Adipose tissue (tissue), 3 donors: ENCODE measurements around the gene NBEA. TPM values are rescaled to one million over a fixed set of nuclear protein-coding genes. Genes with fewer than 3 reads are reported as not detected.

Experiments
- H3K27ac ChIP-seq: one replicate; pipeline ENCODE4 v1.5.1; 2013; ENCODE audit warnings: low read depth, low read length
- WGBS, 3 donors: extraction: QIAGEN DNeasy Blood & Tissue Kit; methylation state at CpG; one replicate each; pipeline ENCODE4 v1.1.7; 2013; 5-methylcytosine and 5-hydroxymethylcytosine counted together
- polyA plus RNA-seq, 3 donors: library from polyadenylated mRNA; stranded (reverse); fragments of 200-250 nt; gene quantifications; one replicate each; pipeline ENCODE4 v1.2.3, GENCODE V29; 2013
- donor health status: healthy with polysubstance abuse.
- donor health status: Bipolar disorder and iron deficiency.
- donor health status: healthy.

NBEA gene
- polyA plus RNA-seq, 3 donors: 1.4 to 2.2 (median 2.0) TPM

DNA sequence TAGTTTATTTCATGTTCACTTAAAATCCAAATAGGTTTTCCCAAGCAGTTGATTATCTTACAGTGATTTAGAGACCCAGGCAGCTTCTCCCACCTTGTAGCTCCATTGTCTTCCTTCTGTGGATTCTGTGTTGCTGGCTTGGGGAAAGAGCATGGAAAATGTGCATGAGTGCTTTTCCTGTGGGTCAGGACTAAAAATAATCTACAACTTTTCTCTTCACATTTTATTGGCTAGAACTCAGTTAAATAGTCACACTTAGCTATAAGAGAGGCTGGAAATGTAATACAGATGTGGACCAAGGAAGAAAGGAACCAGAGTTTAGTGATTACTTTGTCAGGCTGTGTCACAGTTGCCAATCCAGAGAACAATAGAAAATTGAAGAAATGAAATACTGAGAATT lies 198.8 kb downstream of the NBEA start:
- H3K27ac ChIP-seq: no peak overlapping the region

DNA sequence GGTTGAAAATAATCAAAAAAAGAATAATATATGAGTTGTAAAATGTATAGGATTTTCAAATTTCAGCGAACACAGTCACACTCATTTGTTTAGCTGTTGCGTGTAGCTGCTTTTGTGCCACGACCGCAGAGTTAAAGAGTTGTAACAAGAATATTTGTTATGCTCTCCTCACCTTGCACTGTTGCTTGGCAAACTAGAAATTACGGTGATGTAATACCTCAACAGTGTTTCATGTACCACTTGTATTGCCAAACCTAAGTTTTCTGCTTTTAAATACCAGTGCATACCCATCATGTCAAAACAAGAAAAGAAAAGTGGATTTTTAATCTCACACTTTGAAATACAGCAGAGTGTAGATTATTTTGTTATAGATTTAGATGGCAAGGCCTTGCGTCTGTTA lies 201.1 kb downstream of the NBEA start:
- 94 to 96% (median 95%) methylated on average over 6 of the region's 6 CpGs for WGBS, 3 donors
- H3K27ac ChIP-seq: no peak overlapping the region

DNA sequence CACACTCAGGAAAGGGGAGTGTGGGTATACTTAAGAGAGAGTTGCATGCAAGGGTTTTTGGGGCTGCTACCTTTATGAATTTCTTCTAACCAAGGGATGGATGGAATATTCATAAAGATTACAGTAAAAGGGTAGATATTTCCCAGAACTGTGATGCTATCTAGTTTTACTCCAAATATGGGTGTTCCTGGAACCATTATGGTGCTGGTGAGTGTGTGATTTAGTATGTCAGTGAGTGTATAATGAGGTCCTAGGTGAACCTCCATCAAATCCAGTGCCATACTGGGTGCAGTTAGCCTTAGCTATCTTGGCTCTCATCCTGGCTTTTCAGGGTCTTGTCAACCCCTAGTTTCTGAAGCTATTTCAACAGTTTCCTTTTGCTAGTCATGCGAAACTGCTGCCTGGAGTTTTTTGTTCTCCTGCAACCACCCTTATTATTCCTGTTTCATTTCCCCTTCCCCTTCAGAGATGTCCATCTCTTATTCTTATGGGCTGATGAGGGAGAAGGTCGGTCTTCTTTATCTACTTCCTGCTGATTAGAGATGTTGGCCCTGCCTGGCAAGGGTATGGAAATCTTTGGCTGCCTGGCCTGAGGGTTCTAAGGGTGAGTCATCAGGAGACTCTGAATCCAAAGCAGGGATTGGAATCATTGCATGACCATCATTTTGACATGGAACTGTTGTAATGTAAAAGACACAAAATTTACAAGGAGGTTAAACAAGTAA lies 202.3 kb downstream of the NBEA start:
- 62 to 82% (median 76%) methylated on average over 2 of the region's 2 CpGs for WGBS, 3 donors
- H3K27ac ChIP-seq: no peak overlapping the region

DNA sequence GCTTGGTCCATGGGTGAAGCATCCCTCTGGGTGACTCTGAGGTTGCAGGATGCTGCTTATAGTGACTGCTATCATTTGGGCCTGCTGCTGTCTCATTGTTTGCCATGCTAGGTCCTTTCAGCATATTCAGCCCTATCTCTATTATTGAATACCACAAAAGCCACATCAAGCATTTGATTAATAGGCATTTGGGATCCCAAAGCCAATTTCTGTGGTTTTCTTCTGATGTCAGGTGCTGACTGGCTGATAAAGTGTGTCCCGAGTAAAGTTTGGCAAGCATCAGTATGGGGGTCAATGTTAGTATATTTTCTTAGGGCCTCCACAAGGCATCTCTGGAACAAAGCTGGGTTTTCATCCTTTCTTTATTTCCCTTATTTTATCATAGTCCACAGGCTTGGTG lies 204.6 kb downstream of the NBEA start:
- 79 to 89% (median 81%) methylated on average over 1 of the region's 1 CpG for WGBS, 3 donors
- H3K27ac ChIP-seq: no peak overlapping the region

DNA sequence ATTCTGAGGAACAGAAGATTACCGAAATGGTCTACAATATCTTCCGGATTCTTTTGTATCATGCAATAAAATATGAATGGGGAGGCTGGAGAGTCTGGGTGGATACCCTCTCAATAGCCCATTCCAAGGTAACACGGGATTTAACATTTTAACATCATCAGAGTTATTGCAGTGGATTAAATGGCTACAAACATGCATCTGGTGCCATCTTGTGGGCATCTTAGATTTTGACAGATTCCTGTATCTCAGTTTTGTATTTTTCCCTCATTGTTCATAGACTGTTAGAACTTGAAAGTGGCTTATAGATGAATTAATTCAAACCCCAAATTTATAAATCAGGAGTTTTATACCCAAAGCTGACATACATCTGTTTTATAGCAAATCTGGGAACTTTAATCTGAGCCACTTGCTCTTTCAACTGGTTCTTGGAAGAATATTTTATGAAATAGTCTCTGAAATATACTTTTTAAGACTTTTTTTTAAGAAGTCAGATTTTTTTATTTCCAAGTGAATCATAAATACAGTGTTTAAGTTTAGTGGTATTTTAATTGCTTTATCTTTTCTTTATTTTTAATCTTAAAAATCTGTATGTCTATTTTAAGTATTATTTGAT lies 215.2 kb downstream of the NBEA start:
- 39 to 42% (median 41%) methylated on average over 3 of the region's 3 CpGs for WGBS, 3 donors
- no peak overlapping the region for H3K27ac ChIP-seq

DNA sequence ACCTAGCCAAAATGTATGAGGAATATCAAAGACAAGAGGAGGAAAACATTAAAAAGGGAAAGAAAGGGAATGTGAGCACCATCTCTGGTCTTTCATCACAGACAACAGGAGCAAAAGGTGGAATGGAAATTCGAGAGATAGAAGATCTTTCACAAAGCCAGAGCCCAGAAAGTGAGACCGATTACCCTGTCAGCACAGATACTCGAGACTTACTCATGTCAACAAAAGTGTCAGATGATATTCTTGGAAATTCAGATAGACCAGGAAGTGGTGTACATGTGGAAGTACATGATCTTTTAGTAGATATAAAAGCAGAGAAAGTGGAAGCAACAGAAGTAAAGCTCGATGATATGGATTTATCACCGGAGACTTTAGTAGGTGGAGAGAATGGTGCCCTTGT lies 217.0 kb downstream of the NBEA start:
- WGBS, 3 donors: 79 to 87% (median 82%) methylated on average over 5 of the region's 5 CpGs
- H3K27ac ChIP-seq: no peak overlapping the region

DNA sequence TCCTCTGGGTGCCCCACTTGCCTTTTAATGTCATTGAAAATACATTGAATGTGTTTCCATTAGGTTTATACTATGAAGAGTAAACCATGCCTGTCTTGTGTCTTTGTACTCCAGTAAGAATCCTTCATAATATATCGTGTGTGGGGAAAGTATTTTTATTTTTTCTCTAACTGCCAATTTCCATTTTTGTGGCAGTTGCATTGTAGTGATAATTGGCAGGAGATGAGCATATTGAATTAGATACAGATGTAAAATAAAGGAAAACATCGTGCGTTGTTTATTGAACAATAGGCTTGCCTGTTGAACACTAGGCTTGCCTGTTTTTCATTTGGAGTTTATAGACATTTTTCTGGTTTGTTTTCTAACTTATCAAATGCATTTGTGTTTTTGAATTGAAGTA lies 218.8 kb downstream of the NBEA start:
- 60 to 81% (median 68%) methylated on average over 3 of the region's 3 CpGs for WGBS, 3 donors
- no peak overlapping the region for H3K27ac ChIP-seq

DNA sequence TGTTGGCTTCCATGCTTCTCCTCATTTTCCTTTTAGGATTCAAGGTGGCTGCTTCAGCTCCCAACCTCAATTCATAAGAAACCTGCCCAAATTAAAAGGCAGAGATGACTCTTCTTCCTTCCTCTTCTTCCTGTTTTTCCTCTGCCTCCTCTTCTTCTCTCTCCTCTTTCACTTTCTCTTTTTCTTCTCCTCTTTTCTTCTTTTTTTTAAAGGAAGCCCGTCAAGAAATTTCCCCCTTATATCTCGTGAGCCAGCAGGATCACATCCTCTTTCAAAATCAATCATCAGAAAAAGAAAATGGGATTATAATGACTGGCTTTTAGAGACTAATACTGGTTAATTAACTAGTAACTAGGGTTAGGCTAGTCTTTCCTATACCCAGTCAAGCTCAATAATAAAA lies 220.3 kb downstream of the NBEA start:
- WGBS, 3 donors: 16 to 55% (median 30%) methylated on average over 2 of the region's 2 CpGs
- H3K27ac ChIP-seq: no peak overlapping the region

DNA sequence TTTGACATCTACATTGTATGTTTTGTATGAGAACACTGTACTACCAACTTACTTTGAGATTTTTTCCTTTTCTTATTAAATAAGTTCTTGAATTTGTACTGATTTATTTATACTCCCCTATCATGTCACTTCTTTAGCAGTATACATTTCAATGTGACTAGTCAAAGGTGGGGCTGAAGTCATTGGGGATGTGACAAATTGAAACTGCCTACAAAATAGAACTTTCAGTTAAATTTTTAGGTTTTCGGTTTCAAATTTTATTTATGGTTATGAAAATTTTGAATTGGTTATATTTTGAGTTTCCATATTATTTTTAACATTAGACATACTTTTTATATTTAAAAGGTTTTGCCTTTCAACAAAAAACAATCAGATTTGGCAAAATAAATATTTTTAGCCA lies 221.6 kb downstream of the NBEA start:
- WGBS, 3 donors: 95 to 98% (median 98%) methylated on average over 1 of the region's 1 CpG
- no peak overlapping the region for H3K27ac ChIP-seq

DNA sequence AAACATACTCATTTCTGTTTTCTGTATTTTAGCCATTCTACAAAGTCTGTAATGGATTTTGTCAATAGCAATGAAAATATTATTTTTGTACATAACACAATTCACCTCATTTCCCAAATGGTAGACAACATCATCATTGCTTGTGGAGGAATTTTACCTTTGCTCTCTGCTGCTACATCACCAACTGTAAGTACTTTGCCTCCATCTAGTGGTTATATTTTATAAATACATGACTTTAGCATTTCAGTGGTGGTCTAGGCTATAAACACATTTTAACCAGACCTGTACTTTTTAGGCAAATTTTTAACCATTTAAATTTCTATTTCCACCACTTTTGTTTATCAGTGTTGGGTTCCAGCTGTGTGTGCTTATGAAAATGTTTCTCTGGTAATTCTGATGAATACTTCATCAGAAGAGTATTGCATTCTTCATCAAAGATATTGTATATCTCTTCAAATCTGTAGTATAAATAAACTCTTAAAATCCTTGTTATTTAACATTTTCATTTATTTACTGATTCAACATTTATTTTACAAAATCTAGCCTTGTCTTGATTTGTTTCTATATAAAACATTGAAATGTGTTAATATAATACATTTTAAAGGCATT lies 222.4 kb downstream of the NBEA start:
- no peak overlapping the region for H3K27ac ChIP-seq

DNA sequence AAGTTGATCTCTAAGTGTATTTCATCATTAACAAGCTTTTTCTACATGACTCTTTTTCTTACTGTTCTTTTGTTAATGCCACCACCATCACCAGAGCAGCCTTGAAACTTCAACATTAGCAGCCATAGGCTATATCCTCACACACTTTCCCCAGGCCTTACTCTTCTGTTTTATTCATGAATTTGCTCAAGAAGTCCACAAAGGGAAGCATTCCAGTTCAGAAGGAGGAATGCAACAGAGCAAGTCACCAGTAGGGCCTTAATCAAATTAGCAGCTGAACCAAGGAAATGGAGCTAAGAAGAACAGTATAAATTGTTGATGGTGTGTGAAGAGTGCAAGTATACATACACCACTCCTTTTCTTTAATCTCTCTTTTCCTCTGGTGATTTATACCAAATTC lies 223.1 kb downstream of the NBEA start:
- H3K27ac ChIP-seq: no peak overlapping the region

DNA sequence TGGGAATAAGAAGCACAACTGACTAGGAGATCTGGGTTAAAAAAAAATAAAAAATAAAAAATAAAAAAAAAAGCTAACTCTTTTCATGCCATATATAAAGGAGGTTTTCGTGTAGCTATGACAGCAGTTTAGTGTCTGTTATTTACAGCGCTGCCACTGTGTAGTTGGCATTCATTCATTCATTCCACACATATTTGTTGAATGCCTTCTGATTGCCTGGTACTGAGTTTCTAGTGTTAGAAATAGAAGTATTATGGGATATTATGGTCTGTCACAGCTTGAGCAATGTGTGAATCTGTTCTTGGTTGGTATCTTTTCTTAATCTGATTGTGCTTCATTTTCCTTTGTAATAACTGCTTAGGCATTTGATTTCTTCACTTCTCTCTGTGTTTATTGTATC lies 237.4 kb downstream of the NBEA start:
- 66 to 82% (median 77%) methylated on average over 2 of the region's 2 CpGs for WGBS, 3 donors
- no peak overlapping the region for H3K27ac ChIP-seq

DNA sequence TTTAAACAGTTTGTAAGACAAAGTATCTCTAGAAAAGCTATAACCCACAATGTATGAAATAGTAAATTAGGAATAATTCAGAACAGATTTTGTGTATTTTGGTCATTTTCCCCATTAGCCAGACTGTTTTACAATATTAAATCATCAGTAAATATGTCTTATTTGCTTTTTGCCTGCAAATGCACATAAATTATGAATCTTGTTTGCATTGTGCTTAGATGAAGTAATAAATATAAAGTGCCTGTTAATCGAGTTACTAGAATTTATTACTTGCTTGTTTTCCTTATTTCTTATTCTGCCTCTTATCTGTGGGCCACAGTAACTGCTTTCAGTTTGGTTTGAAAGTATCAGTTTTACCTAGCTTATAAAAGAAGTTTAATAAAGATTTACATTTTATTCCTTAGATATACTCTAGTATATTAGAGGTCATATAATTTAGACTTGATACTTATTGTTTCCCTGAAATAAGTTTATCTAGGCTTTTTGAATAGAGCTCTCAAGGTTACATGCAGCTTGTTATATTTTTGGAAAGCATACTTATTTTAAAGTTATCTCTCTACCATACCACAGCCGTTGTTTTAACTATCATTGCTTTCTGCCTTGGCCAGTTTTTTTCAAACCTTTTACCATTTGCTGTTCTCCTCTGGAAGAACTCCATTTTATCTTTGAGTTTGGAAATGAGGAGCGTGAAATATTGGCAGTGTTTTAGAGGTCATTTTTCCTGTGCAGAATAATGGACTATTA lies 238.0 kb downstream of the NBEA start:
- H3K27ac ChIP-seq: no peak overlapping the region
- WGBS, 3 donors: 60 to 63% (median 62%) methylated on average over 3 of the region's 3 CpGs

DNA sequence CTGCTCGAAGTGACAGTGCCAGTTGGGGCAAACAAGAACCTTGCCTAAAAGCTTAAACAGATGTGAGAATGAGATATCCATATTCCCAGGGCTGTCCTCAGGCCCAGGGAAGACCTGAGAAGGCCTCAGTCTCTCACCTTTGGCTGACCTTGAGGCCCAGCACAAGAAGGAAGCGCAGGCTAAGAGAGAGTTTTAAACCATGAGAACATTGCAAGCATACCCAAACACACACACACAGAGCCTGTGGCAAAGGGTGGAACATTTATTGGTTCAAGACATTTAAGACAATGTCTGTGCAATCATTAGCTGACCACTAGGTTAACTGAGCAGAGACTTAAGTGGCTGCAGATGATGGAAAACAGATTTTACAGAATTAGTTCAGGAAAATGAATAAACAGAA lies 248.2 kb downstream of the NBEA start:
- no peak overlapping the region for H3K27ac ChIP-seq
- WGBS, 3 donors: 85 to 93% (median 92%) methylated on average over 2 of the region's 2 CpGs

DNA sequence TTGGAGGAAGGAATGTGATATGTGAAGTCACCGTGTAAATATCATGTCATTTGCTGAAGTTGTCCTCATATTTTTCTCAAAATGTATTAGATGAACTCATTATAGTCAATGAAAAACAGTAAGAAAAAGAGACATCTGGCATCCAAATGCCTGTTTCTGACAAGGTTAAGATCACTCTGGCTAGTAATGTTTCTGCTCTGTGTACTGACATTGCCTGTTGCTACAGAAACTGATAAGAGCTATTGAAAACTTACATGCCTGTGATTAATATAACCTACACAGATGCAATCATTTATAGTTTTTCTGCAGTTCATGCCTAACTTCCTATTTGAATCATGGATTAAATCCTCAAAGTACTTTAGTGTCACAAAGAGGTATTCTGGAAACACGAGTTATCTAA lies 249.8 kb downstream of the NBEA start:
- 70 to 94% (median 89%) methylated on average over 2 of the region's 2 CpGs for WGBS, 3 donors
- H3K27ac ChIP-seq: no peak overlapping the region

DNA sequence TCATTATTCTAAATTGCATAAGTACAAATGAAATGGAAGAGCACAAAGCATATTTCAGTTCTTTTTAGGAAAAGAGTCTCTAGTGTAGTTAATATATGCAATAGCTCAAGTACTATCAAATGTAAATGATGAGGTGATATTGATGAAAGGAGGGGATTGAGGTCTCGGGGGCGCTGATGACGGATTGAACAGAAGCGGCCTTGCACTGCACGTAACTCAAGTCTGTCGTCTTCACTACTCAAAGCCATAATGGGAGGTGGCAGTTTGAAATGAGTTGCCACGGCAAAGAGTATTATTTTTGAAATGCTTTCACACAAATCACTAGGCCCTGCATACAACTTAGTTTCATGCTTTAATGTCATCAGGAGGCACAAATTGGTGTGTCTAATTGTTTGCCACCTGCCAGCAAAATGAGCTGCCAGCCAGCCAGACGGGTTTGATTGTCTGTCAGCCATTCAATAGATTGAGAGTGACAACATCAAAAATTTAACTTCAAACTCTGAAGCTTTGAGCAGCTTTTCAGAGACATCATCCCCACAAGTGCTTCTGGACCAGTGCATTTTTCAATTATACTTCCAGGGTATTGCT lies 256.6 kb downstream of the NBEA start:
- 94 to 97% (median 97%) methylated on average over 8 of the region's 8 CpGs for WGBS, 3 donors
- no peak overlapping the region for H3K27ac ChIP-seq

DNA sequence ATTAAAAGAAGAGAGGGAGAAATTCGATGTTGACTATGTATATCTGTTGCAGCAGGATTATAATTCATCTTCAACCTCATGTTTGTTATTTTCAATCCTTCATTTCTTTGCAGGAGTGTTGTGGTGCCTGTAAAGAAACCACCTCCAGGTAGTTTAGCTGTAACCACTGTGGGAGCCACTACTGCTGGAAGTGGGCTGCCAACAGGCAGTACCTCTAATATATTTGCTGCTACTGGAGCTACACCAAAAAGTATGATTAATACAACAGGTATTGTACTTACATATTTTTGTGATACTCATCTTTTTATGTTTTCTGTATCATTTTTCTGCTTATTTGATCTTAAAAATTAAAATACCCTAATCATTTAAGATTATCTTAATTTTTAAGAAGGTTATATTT lies 266.5 kb downstream of the NBEA start:
- WGBS, 3 donors: 79 to 86% (median 84%) methylated on average over 1 of the region's 1 CpG
- no peak overlapping the region for H3K27ac ChIP-seq

DNA sequence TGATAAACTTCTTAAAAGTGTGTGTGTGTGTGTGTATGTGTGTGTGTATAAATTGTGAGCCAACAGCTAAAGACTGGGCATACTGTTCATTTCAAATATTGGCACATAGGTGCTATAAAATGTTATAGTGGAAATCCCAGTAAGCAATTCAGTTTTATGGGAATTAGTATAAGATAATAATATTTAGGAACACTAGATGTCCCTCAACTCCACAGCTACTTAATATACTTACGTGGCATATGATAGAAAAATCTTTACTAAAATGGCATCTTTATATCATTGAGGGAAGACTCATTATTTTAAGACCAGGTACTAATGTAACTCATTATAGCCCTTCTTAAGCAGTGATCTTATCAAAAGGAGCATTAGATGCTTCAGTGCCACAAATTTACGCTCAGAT lies 268.2 kb downstream of the NBEA start:
- WGBS, 3 donors: 71 to 87% (median 81%) methylated on average over 2 of the region's 2 CpGs
- H3K27ac ChIP-seq: no peak overlapping the region

DNA sequence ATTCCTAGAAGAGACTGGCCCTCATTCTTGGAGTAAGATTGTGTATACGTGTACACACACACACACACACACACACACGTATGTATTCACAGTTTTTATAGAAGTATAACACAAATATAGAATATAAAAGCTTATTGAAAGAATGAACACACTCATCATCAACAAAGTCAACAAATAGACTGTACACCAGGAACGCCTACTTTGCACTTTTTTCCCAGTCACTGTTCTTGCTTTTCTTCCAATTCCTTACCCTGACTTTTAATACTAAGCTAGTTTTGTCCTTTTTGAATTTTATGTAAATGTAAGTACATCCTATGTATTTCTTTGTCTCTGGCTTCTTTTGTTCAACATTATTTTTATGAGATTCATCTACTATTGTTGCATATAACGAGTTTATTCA lies 269.9 kb downstream of the NBEA start:
- H3K27ac ChIP-seq: no peak overlapping the region
- 86 to 93% (median 91%) methylated on average over 4 of the region's 4 CpGs for WGBS, 3 donors
